Uterus (tissue), 2 donors: ENCODE measurements around the gene MIA3.

Experiments used
- CTCF ChIP-seq, 4 experiments: fragments of 200-600 bp in 2 of 4; fragments of 450-650 bp in 2 of 4; sonication (generic) in 2 of 4; IDR thresholded peaks; one replicate each; pipeline ENCODE4 v1.5.1; 2016 to 2019; ENCODE audit warnings: antibody characterized with exemption in 4 of 4, mild to moderate bottlenecking in 2 of 4, moderate library complexity in 1 of 4
- POLR2A ChIP-seq, 2 donors: fragments of 450-650 bp; IDR thresholded peaks; one replicate each; pipeline ENCODE4 v1.6.1; 2016; ENCODE audit warnings: antibody characterized with exemption in 2 of 2, mild to moderate bottlenecking in 1 of 2, moderate library complexity in 1 of 2

- TF ChIP-seq CTCF (IDR thresholded peaks at IDR 0.05) (no peak), POLR2A (IDR thresholded peaks at IDR 0.05) (no peak)
Observed at GRCh38 chr1:222643606-222643937, 25.7 kb downstream of the MIA3 start.
